Measurements from ENCODE around the gene TM2D3.

TM2D3 gene

DNA sequence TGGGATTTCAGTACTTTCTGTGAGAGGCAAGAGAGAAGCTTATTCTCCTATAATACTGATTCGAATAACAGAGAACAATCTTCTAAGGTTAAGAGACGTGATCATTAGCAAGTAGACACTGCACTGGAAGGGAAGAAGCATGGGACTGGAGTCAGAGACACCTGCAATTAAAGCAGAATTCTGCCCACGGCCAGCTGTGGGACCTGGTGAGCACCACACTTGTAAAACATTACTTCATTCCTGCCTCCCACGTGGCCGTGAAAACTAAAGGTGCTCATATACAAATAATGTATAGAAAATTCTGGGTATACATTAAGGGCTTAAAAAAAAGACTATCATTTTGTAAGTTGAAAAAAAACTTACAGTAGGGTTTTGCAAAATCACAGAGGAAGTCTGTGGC, 2.0 kb downstream of the TM2D3 start:
- H3K4me3 ChIP-seq (ENCODE audit: low read depth, low read length), result no peak overlapping the region
- no peak for TF ChIP-seq CTCF (IDR thresholded peaks at IDR 0.05; ENCODE audit: borderline replicate concordance, insufficient read depth, low read depth, low read length)

DNA sequence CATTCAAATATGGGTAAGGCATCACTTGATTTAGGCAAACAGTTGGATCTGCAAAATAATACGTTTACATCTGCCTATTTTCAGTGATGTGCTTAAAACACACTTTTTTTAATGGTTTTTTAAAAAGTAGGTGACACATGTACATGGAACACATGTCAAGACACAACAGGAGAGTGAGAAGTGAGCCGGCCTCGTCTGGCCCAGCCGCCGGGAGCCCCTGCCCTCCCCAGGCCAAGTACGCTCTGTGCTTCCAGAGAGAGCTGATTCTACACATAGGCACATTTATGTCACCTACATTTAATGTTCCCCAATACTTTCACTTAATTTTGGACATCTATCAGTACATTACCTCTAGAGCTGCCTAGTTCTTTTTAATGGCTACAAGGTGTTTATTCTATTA, 3.8 kb downstream of the TM2D3 start:
- no peak overlapping the region for H3K4me3 ChIP-seq (ENCODE audit: low read depth, low read length)
- TF ChIP-seq CTCF (IDR thresholded peaks at IDR 0.05; ENCODE audit: borderline replicate concordance, insufficient read depth, low read depth, low read length), result no peak

GRCh38 chr15:101647251-101647650, 4.9 kb downstream of the TM2D3 start:
- H3K4me3 ChIP-seq (ENCODE audit: low read depth, low read length), result no peak overlapping the region
- TF ChIP-seq CTCF (IDR thresholded peaks at IDR 0.05; ENCODE audit: borderline replicate concordance, insufficient read depth, low read depth, low read length), result no peak

DNA sequence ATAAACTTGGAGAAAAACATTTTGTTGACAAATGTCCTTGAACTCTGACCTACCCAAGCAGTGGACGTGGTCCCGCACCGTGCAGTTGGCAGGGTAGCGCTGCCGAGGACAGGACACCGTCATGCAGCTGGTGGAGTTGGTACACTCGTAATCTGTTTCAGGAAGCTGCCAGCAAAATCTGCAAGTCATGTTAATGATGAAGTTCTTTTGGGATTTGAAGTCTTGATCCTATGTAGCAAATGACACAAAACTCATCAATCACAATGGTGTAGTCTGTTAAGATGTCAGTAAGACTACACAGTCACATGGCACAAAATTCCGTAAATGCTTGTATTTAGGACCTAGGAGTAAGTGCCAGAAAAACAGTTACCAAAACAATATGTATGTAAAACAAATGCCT, 5.5 kb downstream of the TM2D3 start:
- no peak for TF ChIP-seq CTCF (IDR thresholded peaks at IDR 0.05; ENCODE audit: borderline replicate concordance, insufficient read depth, low read depth, low read length)
- H3K4me3 ChIP-seq (ENCODE audit: low read depth, low read length), result no peak overlapping the region

DNA sequence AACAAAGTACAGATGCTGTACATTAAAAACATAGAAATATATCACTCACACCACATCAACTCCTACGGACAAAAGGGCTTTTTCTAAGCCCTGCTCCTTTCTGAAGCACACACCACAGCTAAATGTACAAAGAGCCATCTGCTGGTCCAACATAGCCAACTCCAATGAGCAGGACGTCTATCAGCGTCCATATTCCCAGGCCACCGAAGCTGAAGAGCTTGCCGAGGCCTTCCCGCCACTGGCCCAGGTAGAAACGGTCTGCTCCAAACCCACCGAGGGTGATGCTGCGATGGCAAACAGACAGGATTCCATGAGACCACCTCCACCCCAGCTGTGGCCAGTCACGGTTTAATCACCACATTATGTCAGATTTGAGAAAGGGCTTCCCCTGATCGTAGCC, 9.8 kb downstream of the TM2D3 start:
- TF ChIP-seq CTCF (IDR thresholded peaks at IDR 0.05; ENCODE audit: borderline replicate concordance, insufficient read depth, low read depth, low read length), result no peak
- H3K4me3 ChIP-seq (ENCODE audit: low read depth, low read length), result no peak overlapping the region

DNA sequence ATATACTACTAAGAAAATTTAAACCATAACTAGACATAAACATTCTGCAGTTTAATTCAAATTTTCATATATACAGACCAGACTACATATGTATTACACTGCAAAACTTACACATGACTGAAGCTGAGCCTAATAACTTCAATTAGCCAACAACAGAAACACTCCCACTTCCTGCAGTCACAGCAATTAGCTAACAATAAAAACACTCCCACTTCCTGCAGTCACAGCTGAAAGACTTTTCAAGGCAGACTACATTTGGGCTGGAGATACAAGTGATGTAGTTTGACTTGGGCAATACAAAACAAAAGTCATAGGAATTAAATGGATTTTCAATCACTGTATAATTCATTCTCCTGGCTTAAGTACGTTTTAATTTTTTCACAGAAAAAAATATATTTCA, 10.3 kb downstream of the TM2D3 start:
- H3K4me3 ChIP-seq (ENCODE audit: low read depth, low read length), result no peak overlapping the region
- TF ChIP-seq CTCF (IDR thresholded peaks at IDR 0.05; ENCODE audit: borderline replicate concordance, insufficient read depth, low read depth, low read length), result no peak

DNA sequence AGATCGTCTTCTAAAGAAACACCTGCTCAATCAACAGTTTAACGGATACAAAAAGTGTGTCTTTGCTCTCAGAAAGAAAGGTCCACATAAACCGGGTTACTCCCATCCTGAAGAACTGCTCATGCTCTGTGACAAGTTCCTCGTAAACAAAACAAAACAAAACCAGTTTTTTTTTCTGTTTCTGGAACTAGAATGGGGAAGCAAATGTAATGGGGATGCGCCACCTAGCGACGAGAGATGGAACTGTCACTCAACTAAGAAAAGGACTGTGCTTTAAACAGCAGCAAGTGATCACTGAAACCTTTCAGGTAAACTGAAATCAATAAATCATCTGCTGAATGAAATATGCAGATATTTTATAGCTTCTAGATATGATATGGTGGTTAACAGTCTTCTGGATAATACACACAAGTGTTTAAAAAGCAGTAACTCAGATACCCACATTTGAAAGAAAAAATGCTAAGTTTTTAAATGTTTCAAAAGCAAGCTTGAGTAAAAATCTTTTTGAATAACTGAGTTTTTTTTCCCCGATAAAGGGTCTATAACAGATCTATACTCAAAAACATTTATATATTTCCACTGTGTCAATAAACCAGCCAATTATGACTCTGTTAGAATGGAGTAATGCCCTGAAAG, 10.9 kb downstream of the TM2D3 start:
- TF ChIP-seq CTCF (IDR thresholded peaks at IDR 0.05; ENCODE audit: borderline replicate concordance, insufficient read depth, low read depth, low read length), result peak; percentile 74
- H3K4me3 ChIP-seq (ENCODE audit: low read depth, low read length), result no peak overlapping the region
